Nephron (organoid): ENCODE data around the gene SDHA.
A peak's percentile ranks its signal among the peaks of the same experiment; 100 is the strongest.
"Not testable (repeated sequence)": the region's sequence is repeated elsewhere in the genome, so short reads cannot be mapped to it uniquely, and the experiment has no call there.

Experiments used
- H3K27ac Mint-ChIP-seq, 3 experiments: 2 replicates each; pipeline ENCODE4 v1.8.0; 2020; ENCODE audit warnings: mixed read lengths in 3 of 3, mild to moderate bottlenecking in 2 of 3, moderate library complexity in 1 of 3
- H3K27me3 Mint-ChIP-seq: 2 replicates; pipeline ENCODE4 v1.8.0; 2021; ENCODE audit warnings: low read depth, mild to moderate bottlenecking, moderate library complexity, mixed read lengths
- H3K36me3 Mint-ChIP-seq: 2 replicates; pipeline ENCODE4 v1.8.0; 2020; ENCODE audit warnings: low read depth, mixed read lengths
- H3K4me1 Mint-ChIP-seq: 2 replicates; pipeline ENCODE4 v1.8.0; 2020; ENCODE audit warnings: mixed read lengths
- H3K4me3 Mint-ChIP-seq, 3 experiments: 2 replicates each; pipeline ENCODE4 v1.8.0; 2020; ENCODE audit warnings: mild to moderate bottlenecking in 3 of 3, mixed read lengths in 3 of 3, moderate library complexity in 2 of 3
- H3K9me3 Mint-ChIP-seq: 2 replicates; pipeline ENCODE4 v1.8.0; 2020; ENCODE audit warnings: mixed read lengths
- TF ChIP-seq, protein P1 (sequence below), 3 experiments: fragments of 200-600 bp; sonication (generic); IDR thresholded peaks; one replicate each; pipeline ENCODE4 v1.5.0; 2021; ENCODE audit warnings: antibody characterized with exemption in 3 of 3; ENCODE audit not compliant: unreplicated experiment in 3 of 3

Gene SDHA

DNA sequence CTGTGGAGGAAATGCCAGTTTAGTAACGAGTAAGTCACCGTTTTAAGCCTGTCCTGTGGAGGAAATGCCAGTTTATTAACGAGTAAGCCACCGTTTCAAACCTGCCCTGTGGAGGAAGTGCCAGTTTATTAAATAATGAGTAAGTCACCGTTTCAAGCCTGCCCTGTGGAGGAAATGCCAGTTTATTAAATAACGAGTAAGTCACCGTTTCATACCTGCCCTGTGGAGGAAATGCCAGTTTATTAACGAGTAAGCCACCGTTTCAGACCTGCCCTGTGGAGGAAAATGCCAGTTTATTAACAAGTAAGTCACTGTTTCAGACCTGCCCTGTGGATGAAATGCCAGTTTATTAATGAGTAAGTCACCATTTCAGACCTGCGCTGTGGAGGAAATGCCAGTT is 34.4 kb downstream of the SDHA start:
- Mint-ChIP-seq H3K27ac (no peak overlapping the region), H3K27me3 (no peaks in the 10 kb centered on the region), H3K9me3 (no peaks in the 10 kb centered on the region), H3K36me3 (peaks cover 62% of the 10 kb centered on the region), H3K4me3 (no peak overlapping the region), H3K4me1 (no peaks in the 10 kb centered on the region)
- TF ChIP-seq, protein P1, sequence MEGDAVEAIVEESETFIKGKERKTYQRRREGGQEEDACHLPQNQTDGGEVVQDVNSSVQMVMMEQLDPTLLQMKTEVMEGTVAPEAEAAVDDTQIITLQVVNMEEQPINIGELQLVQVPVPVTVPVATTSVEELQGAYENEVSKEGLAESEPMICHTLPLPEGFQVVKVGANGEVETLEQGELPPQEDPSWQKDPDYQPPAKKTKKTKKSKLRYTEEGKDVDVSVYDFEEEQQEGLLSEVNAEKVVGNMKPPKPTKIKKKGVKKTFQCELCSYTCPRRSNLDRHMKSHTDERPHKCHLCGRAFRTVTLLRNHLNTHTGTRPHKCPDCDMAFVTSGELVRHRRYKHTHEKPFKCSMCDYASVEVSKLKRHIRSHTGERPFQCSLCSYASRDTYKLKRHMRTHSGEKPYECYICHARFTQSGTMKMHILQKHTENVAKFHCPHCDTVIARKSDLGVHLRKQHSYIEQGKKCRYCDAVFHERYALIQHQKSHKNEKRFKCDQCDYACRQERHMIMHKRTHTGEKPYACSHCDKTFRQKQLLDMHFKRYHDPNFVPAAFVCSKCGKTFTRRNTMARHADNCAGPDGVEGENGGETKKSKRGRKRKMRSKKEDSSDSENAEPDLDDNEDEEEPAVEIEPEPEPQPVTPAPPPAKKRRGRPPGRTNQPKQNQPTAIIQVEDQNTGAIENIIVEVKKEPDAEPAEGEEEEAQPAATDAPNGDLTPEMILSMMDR (IDR thresholded peaks at IDR 0.05; ENCODE audit: unreplicated experiment in 3 of 3), result no peak

DNA sequence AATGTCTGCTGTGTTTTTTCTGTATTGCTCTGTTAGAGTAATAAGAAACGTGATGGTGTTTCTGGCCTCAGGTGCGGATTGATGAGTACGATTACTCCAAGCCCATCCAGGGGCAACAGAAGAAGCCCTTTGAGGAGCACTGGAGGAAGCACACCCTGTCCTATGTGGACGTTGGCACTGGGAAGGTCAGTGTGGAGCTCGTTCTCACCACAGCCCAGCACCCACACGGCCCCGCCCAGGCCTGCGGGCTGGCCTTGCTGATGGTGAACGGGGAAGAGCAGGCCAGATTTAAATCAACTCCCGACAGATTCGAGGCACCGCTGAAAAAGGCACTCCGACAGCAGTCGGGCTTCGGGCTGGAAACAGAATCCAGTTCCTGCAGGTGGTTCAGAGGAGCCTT is 36.2 kb downstream of the SDHA start:
- not testable (repeated sequence) for H3K27me3 Mint-ChIP-seq

GRCh38 chr5:255116-255515 is 37.0 kb downstream of the SDHA start:
- not testable (repeated sequence) for H3K4me1 Mint-ChIP-seq, H3K27me3 Mint-ChIP-seq, H3K4me3 Mint-ChIP-seq, H3K9me3 Mint-ChIP-seq, H3K27ac Mint-ChIP-seq
- H3K36me3 Mint-ChIP-seq, result peaks cover 52% of the 10 kb centered on the region

More for the DNA sequence above, 36.2 kb downstream of the SDHA start:
- H3K4me1 Mint-ChIP-seq, H3K4me3 Mint-ChIP-seq, H3K27ac Mint-ChIP-seq, H3K9me3 Mint-ChIP-seq: not testable (repeated sequence)
- peaks cover 60% of the 10 kb centered on the region for H3K36me3 Mint-ChIP-seq

GRCh38 chr5:256347-256746 is 38.2 kb downstream of the SDHA start:
- not testable (repeated sequence) for H3K27me3 Mint-ChIP-seq, H3K4me3 Mint-ChIP-seq, H3K27ac Mint-ChIP-seq, H3K9me3 Mint-ChIP-seq, H3K4me1 Mint-ChIP-seq
- H3K36me3 Mint-ChIP-seq, result peaks cover 52% of the 10 kb centered on the region

GRCh38 chr5:257148-257547 is 39.0 kb downstream of the SDHA start:
- Mint-ChIP-seq H3K4me1 (no peaks in the 10 kb centered on the region), H3K9me3 (peaks cover 6% of the 10 kb centered on the region), H3K27me3 (no peaks in the 10 kb centered on the region), H3K27ac (no peak overlapping the region), H3K4me3 (no peak overlapping the region), H3K36me3 (peaks cover 56% of the 10 kb centered on the region)
- TF ChIP-seq, protein P1 (IDR thresholded peaks at IDR 0.05; ENCODE audit: unreplicated experiment in 3 of 3), result no peak

- peaks cover 34% of the 10 kb centered on the region for H3K36me3 Mint-ChIP-seq
- not testable (repeated sequence) for H3K27ac Mint-ChIP-seq, H3K4me1 Mint-ChIP-seq, H3K4me3 Mint-ChIP-seq, H3K9me3 Mint-ChIP-seq, H3K27me3 Mint-ChIP-seq
Measured at GRCh38 chr5:263275-263974, 45.3 kb downstream of the SDHA start.

- peak overlapping the region in 1 of 3 experiments; percentile 8 for H3K4me3 Mint-ChIP-seq
- peaks cover 3% of the 10 kb centered on the region for H3K9me3 Mint-ChIP-seq
- no peaks in the 10 kb centered on the region for H3K27me3 Mint-ChIP-seq
- H3K4me1 Mint-ChIP-seq, result no peaks in the 10 kb centered on the region
- TF ChIP-seq, protein P1 (IDR thresholded peaks at IDR 0.05; ENCODE audit: unreplicated experiment in 3 of 3), result no peak
- peaks cover 30% of the 10 kb centered on the region for H3K36me3 Mint-ChIP-seq
- no peak overlapping the region for H3K27ac Mint-ChIP-seq
Measured at GRCh38 chr5:264338-264737, 46.2 kb downstream of the SDHA start.

- H3K27me3 Mint-ChIP-seq, H3K27ac Mint-ChIP-seq, H3K9me3 Mint-ChIP-seq: not testable (repeated sequence)
- H3K4me3 Mint-ChIP-seq, result peak overlapping the region in 1 of 3 experiments; percentile 33
- H3K4me1 Mint-ChIP-seq, result peaks cover 12% of the 10 kb centered on the region
- H3K36me3 Mint-ChIP-seq, result peaks cover 27% of the 10 kb centered on the region
Measured at GRCh38 chr5:266311-267026, 48.3 kb downstream of the SDHA start.
